Cardiac muscle cell (in vitro differentiated cells and primary cell): Measurements from ENCODE around the gene BBS5. TPM values are rescaled to one million over a fixed set of nuclear protein-coding genes. Genes with fewer than 3 reads are reported as not detected.

Source experiments
- DNase-seq, 2 donors: peaks; one replicate each; pipeline versions ENCODE4 v3.0.0 to v3.0.0-alpha.2; 2010 to 2017; ENCODE audit warnings: low read depth in 1 of 2, low spot score in 1 of 2
- H3K27ac ChIP-seq: fragments of 200-600 bp; sonication (generic); 2 replicates; pipeline ENCODE4 v1.5.1; 2016
- H3K27me3 ChIP-seq: fragments of 200-600 bp; sonication (generic); 2 replicates; pipeline ENCODE4 v1.6.0; 2016; ENCODE audit warnings: control low read depth
- H3K36me3 ChIP-seq: fragments of 200-600 bp; sonication (generic); 2 replicates; pipeline ENCODE4 v1.5.1; 2016; ENCODE audit warnings: control low read depth
- H3K4me1 ChIP-seq: fragments of 200-600 bp; sonication (generic); 2 replicates; pipeline ENCODE4 v1.8.1; 2017; ENCODE audit warnings: low read depth, mild to moderate bottlenecking, mixed run types
- H3K4me3 ChIP-seq: fragments of 200-600 bp; sonication (generic); 2 replicates; pipeline ENCODE4 v1.5.1; 2016; ENCODE audit warnings: mild to moderate bottlenecking
- H3K9me3 ChIP-seq: fragments of 200-600 bp; sonication (generic); 2 replicates; pipeline ENCODE4 v1.5.1; 2017; ENCODE audit warnings: low read depth, mild to moderate bottlenecking, control low read depth
- CTCF ChIP-seq: IDR thresholded peaks from 2 replicates; pipeline ENCODE4 v1.5.1; 2012; ENCODE audit warnings: low read depth, mild to moderate bottlenecking, low read length
- polyA plus RNA-seq: library from polyadenylated mRNA; unstranded; fragments of >200 nt; fragmentation: Nextera tagmentation; extraction: Ambion mirVana; gene quantifications from 2 replicates; pipeline ENCODE4 v1.2.1, GENCODE V29; 2016
- total RNA-seq: library from RNA; depleted of rRNA; stranded (reverse); fragments of >200 nt; gene quantifications from 2 replicates; pipeline ENCODE4 v1.2.3, GENCODE V29; 2016

The BBS5 gene
- total and polyA plus RNA-seq, 2 experiments from 2014 or later, result 8.4 to 8.9 TPM

- no peaks in the 10 kb centered on the region for H3K27me3 ChIP-seq
- DNase-seq, result no peak
- no peak overlapping the region for H3K27ac ChIP-seq
- H3K4me1 ChIP-seq, result no peaks in the 10 kb centered on the region
- peaks cover 3% of the 10 kb centered on the region for H3K36me3 ChIP-seq
- H3K9me3 ChIP-seq, result no peaks in the 10 kb centered on the region
- no peak for TF ChIP-seq CTCF
- no peak overlapping the region for H3K4me3 ChIP-seq
Measured at GRCh38 chr2:169486487-169486886, 7.2 kb downstream of the BBS5 start.

- H3K27me3 ChIP-seq, result no peaks in the 10 kb centered on the region
- no peak for TF ChIP-seq CTCF
- H3K4me3 ChIP-seq, result no peak overlapping the region
- no peak overlapping the region for H3K27ac ChIP-seq
- peaks cover 3% of the 10 kb centered on the region for H3K36me3 ChIP-seq
- DNase-seq, result no peak
- H3K9me3 ChIP-seq, result no peaks in the 10 kb centered on the region
- no peaks in the 10 kb centered on the region for H3K4me1 ChIP-seq
Measured at GRCh38 chr2:169490834-169491233, 11.5 kb downstream of the BBS5 start.

- Histone ChIP-seq H3K4me1 (no peaks in the 10 kb centered on the region), H3K27ac (no peak overlapping the region), H3K36me3 (peaks cover 3% of the 10 kb centered on the region), H3K4me3 (no peak overlapping the region), H3K27me3 (no peaks in the 10 kb centered on the region), H3K9me3 (no peaks in the 10 kb centered on the region)
- DNase-seq, result no peak
- no peak for TF ChIP-seq CTCF
Measured at GRCh38 chr2:169491378-169491777, 12.1 kb downstream of the BBS5 start.

- Histone ChIP-seq H3K27ac (no peak overlapping the region), H3K36me3 (peaks cover 3% of the 10 kb centered on the region), H3K9me3 (no peaks in the 10 kb centered on the region), H3K27me3 (no peaks in the 10 kb centered on the region), H3K4me1 (no peaks in the 10 kb centered on the region), H3K4me3 (no peak overlapping the region)
- DNase-seq, result no peak
- TF ChIP-seq CTCF, result no peak
Measured at GRCh38 chr2:169493360-169493759, 14.1 kb downstream of the BBS5 start.

GRCh38 chr2:169495310-169495928 lies 16.1 kb downstream of the BBS5 start:
- Histone ChIP-seq H3K27me3 (no peaks in the 10 kb centered on the region), H3K27ac (no peak overlapping the region), H3K4me1 (no peaks in the 10 kb centered on the region), H3K36me3 (no peaks in the 10 kb centered on the region), H3K4me3 (no peak overlapping the region), H3K9me3 (no peaks in the 10 kb centered on the region)
- no peak for DNase-seq
- no peak for TF ChIP-seq CTCF
